GM23338 (cell line): Measurements from ENCODE around the gene ROBO1. TPM values are rescaled to one million over a fixed set of nuclear protein-coding genes. Genes with fewer than 3 reads are reported as not detected.
A peak's percentile ranks its signal among the peaks of the same experiment; 100 is the strongest.

Source experiments
- ATAC-seq: fragments of 200-7000 bp; cut with Tn5 transposase; 3 replicates; pipeline ENCODE4 v1.9.1; 2020
- DNase-seq: peaks from one replicate; pipeline ENCODE4 v3.0.0-alpha.2; 2015; ENCODE audit warnings: low spot score
- H2AFZ ChIP-seq: fragments of 200-600 bp; sonication (generic); 2 replicates; pipeline ENCODE4 v1.8.0; 2016; ENCODE audit warnings: antibody characterized with exemption, mild to moderate bottlenecking, moderate library complexity
- H3F3A ChIP-seq: fragments of 200-600 bp; sonication (generic); replicated peaks from 2 replicates; pipeline ENCODE4 v1.8.0; 2017; ENCODE audit warnings: antibody characterized with exemption, mixed run types, low read depth
- H3K27ac ChIP-seq: fragments of 200-600 bp; sonication (generic); 2 replicates; pipeline ENCODE4 v1.6.1; 2016; ENCODE audit warnings: low read depth
- H3K27me3 ChIP-seq: fragments of 200-600 bp; sonication (generic); 2 replicates; pipeline ENCODE4 v1.8.0; 2016; ENCODE audit warnings: mild to moderate bottlenecking, mixed run types, moderate library complexity; ENCODE audit not compliant: insufficient read depth
- H3K36me3 ChIP-seq: fragments of 200-600 bp; sonication (generic); 2 replicates; pipeline ENCODE4 v1.8.0; 2016; ENCODE audit warnings: mild to moderate bottlenecking; ENCODE audit not compliant: insufficient read depth
- H3K4me1 ChIP-seq: fragments of 200-600 bp; sonication (generic); 2 replicates; pipeline ENCODE4 v1.8.0; 2016; ENCODE audit warnings: mild to moderate bottlenecking, moderate library complexity; ENCODE audit not compliant: insufficient read depth
- H3K4me2 ChIP-seq: fragments of 200-600 bp; sonication (generic); 2 replicates; pipeline ENCODE4 v1.7.1; 2017; ENCODE audit warnings: mixed run types
- H3K4me3 ChIP-seq: fragments of 200-600 bp; sonication (generic); 2 replicates; pipeline ENCODE4 v1.6.1; 2016; ENCODE audit warnings: mixed run types
- H3K79me2 ChIP-seq: fragments of 200-600 bp; sonication (generic); replicated peaks from 2 replicates; pipeline ENCODE4 v1.8.0; 2017; ENCODE audit warnings: mild to moderate bottlenecking; ENCODE audit not compliant: insufficient read depth
- H3K9me2 ChIP-seq: fragments of 200-600 bp; sonication (generic); 2 replicates; pipeline ENCODE4 v1.8.0; 2017; ENCODE audit not compliant: insufficient read depth
- H4K20me1 ChIP-seq: fragments of 200-600 bp; sonication (generic); replicated peaks from 2 replicates; pipeline ENCODE4 v1.8.0; 2017; ENCODE audit warnings: mild to moderate bottlenecking; ENCODE audit not compliant: insufficient read depth
- H3K27ac Mint-ChIP-seq: 2 replicates; pipeline ENCODE4 v1.8.0; 2020; ENCODE audit warnings: inconsistent platforms, mild to moderate bottlenecking, moderate library complexity, mixed read lengths
- H3K27me3 Mint-ChIP-seq: 3 replicates; pipeline ENCODE4 v1.8.0; 2022; ENCODE audit warnings: low read depth, mild to moderate bottlenecking, moderate library complexity, mixed read lengths, inconsistent platforms; ENCODE audit not compliant: insufficient read depth, poor library complexity
- H3K36me3 Mint-ChIP-seq: 3 replicates; pipeline ENCODE4 v1.8.0; 2021; ENCODE audit warnings: low read depth, mild to moderate bottlenecking, inconsistent platforms, moderate library complexity, mixed read lengths
- H3K4me1 Mint-ChIP-seq: 3 replicates; pipeline ENCODE4 v1.8.0; 2020; ENCODE audit warnings: mild to moderate bottlenecking, inconsistent platforms, mixed read lengths
- H3K4me3 Mint-ChIP-seq: 3 replicates; pipeline ENCODE4 v1.8.0; 2021; ENCODE audit warnings: moderate library complexity, mild to moderate bottlenecking, inconsistent platforms, mixed read lengths
- H3K9me3 Mint-ChIP-seq: 3 replicates; pipeline ENCODE4 v1.8.0; 2020; ENCODE audit warnings: moderate library complexity, mild to moderate bottlenecking, inconsistent platforms, mixed read lengths
- CREB1 ChIP-seq: fragments of 250-450 bp; sonication (Bioruptor Pico); IDR thresholded peaks from 2 replicates; pipeline ENCODE4 v1.5.0; 2020; ENCODE audit warnings: low read depth, mild to moderate bottlenecking, moderate library complexity
- CTCF ChIP-seq, 2 experiments: fragments of 200-600 bp in 1 of 2; sonication (generic) in 1 of 2; conservative IDR thresholded peaks; 2 replicates each; pipeline versions ENCODE4 v1.5.1 to v1.6.1; 2016 to 2017; ENCODE audit warnings: antibody characterized with exemption in 2 of 2, low read depth in 2 of 2, mild to moderate bottlenecking in 2 of 2, moderate library complexity in 1 of 2
- EZH2 ChIP-seq: fragments of 200-600 bp; sonication (generic); IDR thresholded peaks from one replicate; pipeline ENCODE4 v1.8.0; 2017; ENCODE audit warnings: antibody characterized with exemption, mild to moderate bottlenecking, low read depth; ENCODE audit not compliant: unreplicated experiment
- EZH2phosphoT487 ChIP-seq: fragments of 200-600 bp; sonication (generic); IDR thresholded peaks from one replicate; pipeline ENCODE4 v1.8.1; 2018; ENCODE audit warnings: antibody characterized with exemption; ENCODE audit not compliant: unreplicated experiment
- JUNB ChIP-seq: IDR thresholded peaks from one replicate; pipeline ENCODE4 v1.6.1; 2016; ENCODE audit warnings: antibody characterized with exemption; ENCODE audit not compliant: unreplicated experiment
- NANOG ChIP-seq: IDR thresholded peaks from 2 replicates; pipeline ENCODE4 v1.6.1; 2016; ENCODE audit warnings: antibody characterized with exemption, borderline replicate concordance
- POLR2AphosphoS5 ChIP-seq: IDR thresholded peaks from 2 replicates; pipeline ENCODE4 v1.6.1; 2016; ENCODE audit warnings: antibody characterized with exemption, low read depth
- STAT1 ChIP-seq: IDR thresholded peaks from one replicate; pipeline ENCODE4 v1.6.1; 2016; ENCODE audit warnings: antibody characterized with exemption; ENCODE audit not compliant: unreplicated experiment
- ZNF114 ChIP-seq: fragments of 250-450 bp; sonication (Bioruptor Pico); IDR thresholded peaks from 2 replicates; pipeline ENCODE4 v1.5.0; 2020; ENCODE audit warnings: mild to moderate bottlenecking, moderate library complexity
- ZNF331 ChIP-seq: fragments of 250-450 bp; sonication (Bioruptor Pico); IDR thresholded peaks from 2 replicates; pipeline ENCODE4 v1.5.0; 2020; ENCODE audit warnings: low read depth, mild to moderate bottlenecking, moderate library complexity
- polyA plus RNA-seq: library from polyadenylated mRNA; unstranded; fragments of >200 nt; fragmentation: Nextera tagmentation; extraction: Ambion mirVana; gene quantifications from 2 replicates; pipeline ENCODE4 v1.2.1, GENCODE V29; 2016
- total RNA-seq: library from RNA; depleted of rRNA; stranded (reverse); fragments of >200 nt; shearing (Covaris generic); gene quantifications from 2 replicates; pipeline ENCODE4 v1.2.3, GENCODE V29; 2014

ROBO1 gene
- total and polyA plus RNA-seq, 2 experiments from 2014 or later = 19.2 to 78.3 TPM

GRCh38 chr3:78659386-78659987, 1108.3 kb downstream of the ROBO1 start:
- no peak overlapping the region for H3K4me2 ChIP-seq
- H3K36me3 ChIP-seq = no peaks in the 10 kb centered on the region
- Mint-ChIP-seq H3K36me3 (peaks cover 24% of the 10 kb centered on the region), H3K27me3 (no peaks in the 10 kb centered on the region), H3K4me3 (no peak overlapping the region), H3K4me1 (peaks cover 5% of the 10 kb centered on the region; the same call in 2 of the 3 replicates), H3K27ac (no peak overlapping the region), H3K9me3 (no peaks in the 10 kb centered on the region)
- no peaks in the 10 kb centered on the region for H3K27me3 ChIP-seq
- no peak overlapping the region for H3K4me3 ChIP-seq
- ATAC-seq = no peak
- H4K20me1 ChIP-seq = no peaks in the 10 kb centered on the region
- no peaks in the 10 kb centered on the region for H3F3A ChIP-seq
- H3K27ac ChIP-seq = no peak overlapping the region
- no peak overlapping the region for H2AFZ ChIP-seq
- DNase-seq = peak; percentile 60
- no peaks in the 10 kb centered on the region for H3K9me2 ChIP-seq
- no peaks in the 10 kb centered on the region for H3K4me1 ChIP-seq
- no peaks in the 10 kb centered on the region for H3K79me2 ChIP-seq
- TF ChIP-seq EZH2phosphoT487 (no peak), STAT1 (no peak), NANOG (no peak), CTCF (conservative IDR thresholded peaks at IDR 0.05; ENCODE audit: low read depth in 2 of 2) (peak; percentile 60 to 80), ZNF331 (CRISPR knock-in tag) (no peak), ZNF114 (CRISPR knock-in tag) (no peak), POLR2AphosphoS5 (no peak), EZH2 (no peak), JUNB (no peak)

- Histone ChIP-seq H3K9me2 (no peaks in the 10 kb centered on the region), H3K4me3 (no peak overlapping the region), H4K20me1 (no peaks in the 10 kb centered on the region), H3K36me3 (no peaks in the 10 kb centered on the region), H3K27ac (no peak overlapping the region), H3F3A (no peaks in the 10 kb centered on the region), H3K79me2 (no peaks in the 10 kb centered on the region), H3K4me1 (peaks cover 41% of the 10 kb centered on the region), H2AFZ (no peak overlapping the region), H3K4me2 (no peak overlapping the region), H3K27me3 (no peaks in the 10 kb centered on the region)
- ATAC-seq (no peak), DNase-seq (no peak)
- Mint-ChIP-seq H3K27me3 (peaks cover 2% of the 10 kb centered on the region), H3K4me1 (peaks cover 42% of the 10 kb centered on the region), H3K36me3 (peaks cover 14% of the 10 kb centered on the region; the same call in 2 of the 3 replicates), H3K4me3 (no peak overlapping the region), H3K9me3 (no peaks in the 10 kb centered on the region), H3K27ac (peak overlapping the region; percentile 76)
- TF ChIP-seq EZH2phosphoT487 (no peak), CREB1 (no peak)
Measured at GRCh38 chr3:78647726-78648125, 1120.1 kb downstream of the ROBO1 start.
